ENCODE measurements around the gene JMJD4.

The JMJD4 gene

DNA sequence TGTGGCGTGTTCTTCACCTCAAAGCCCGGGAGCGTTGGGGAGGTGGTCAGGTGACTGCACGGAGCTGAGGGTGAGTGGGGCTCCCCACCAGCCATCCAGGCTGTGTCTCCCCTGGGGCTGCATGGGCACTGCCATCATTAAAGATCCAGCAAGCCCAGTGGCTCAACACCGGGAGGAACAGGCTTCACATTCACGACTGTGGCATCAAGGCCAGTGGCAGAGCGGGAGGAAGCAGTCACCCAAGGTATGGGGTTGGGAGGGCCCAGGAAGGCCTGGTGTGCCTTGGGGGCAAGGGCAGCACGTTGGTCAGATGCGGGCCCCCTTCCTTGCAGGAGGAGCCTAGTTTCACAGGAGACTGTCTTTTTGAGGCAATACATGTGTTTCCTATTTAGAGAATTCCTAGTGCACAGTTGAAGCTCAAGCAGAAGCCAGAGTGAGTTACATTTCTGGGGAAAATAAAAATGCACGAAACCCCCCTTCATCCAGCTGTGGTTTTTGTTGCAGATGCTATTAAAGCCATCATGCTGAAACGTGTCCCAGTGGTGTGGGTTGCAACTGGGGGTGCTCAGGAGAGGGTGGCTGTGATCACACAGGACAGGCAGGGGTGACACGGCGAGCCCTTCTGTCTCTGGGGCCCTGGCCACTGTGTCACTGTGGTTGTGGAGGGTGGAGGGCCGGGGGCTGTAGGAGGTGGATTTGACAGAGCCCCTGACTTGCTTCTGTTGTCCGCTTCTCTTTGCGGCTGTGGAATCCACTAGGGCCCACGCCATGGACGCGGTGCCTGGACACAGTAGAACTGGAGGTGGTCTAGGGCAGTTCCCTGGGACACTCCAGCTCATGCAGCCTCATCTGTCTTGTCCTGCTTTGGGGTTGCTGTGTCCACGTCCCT lies 34.2 kb upstream of the JMJD4 start:
- DNase-seq (ENCODE audit: extremely low read depth in 1 of 2, low read depth in 1 of 2): no peak

DNA sequence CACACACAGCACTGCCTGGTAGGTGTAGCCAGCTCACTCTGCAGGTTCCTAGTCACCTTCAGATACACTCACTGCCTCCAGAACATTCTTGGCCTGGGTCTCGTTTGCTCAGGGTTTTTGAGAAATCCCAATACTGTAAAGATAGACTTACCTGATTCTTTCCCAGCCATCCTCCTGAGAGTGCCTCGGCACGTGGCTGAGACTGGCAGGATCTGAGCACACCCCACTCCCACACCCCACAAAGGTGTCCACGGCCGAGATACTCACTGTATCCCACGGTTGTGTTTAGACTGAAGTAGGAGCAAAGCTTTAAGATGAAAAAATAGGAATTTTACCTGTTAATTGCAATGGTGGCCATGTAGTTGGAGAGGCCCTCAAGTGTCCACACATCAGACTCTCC lies 33.5 kb upstream of the JMJD4 start:
- DNase-seq (ENCODE audit: extremely low read depth in 1 of 2, low read depth in 1 of 2): no peak

DNA sequence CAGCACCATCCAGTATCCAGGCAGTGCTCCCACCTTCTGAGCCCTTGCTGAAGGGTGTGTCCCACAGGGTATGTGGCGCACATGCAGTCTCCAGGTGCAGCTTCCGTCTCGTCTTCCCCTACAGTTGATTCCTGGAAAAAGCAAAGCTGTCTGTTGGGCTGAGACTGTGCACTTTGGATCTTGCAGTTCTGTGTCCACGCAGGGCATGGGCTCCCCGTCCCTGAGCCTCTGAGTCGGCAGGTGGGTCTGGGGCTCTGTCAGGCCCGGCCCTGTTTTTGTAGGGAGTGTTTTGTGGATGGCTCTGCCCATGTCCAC lies 33.0 kb upstream of the JMJD4 start:
- no peak for DNase-seq (ENCODE audit: extremely low read depth in 1 of 2, low read depth in 1 of 2)

DNA sequence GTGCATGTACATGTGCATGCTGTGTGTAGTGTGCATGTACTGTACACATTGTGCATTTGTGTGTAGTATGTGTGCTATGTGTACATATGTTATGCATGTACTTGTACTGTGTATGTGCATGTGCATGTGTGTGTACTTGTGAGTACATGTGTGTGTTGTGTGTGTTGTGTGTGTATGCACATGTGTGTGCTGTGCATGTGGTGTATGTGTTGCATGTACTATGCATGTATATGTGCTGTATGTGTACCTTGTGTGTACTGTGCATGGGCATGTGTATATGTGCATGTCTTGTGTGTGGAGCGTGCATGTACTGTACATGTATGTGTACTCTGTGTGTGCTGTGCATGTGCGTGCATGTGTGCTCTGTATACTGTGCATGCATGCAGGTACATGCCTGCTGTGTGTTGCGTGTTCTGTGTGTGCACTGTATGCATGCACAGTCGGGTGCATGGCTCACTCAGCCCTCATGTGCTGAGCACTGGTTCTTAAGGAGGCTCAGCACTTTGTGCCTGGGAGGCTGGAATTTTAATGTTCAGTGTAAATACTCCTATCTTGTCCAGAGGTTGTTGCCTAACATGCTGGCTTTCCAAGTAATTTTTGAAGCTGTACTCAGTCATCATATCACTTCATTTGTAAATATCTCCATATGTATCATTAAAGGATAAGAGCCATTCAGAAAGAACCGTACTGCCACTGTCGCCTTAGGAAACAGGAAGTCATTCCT lies 32.5 kb upstream of the JMJD4 start:
- no peak for DNase-seq (ENCODE audit: extremely low read depth in 1 of 2, low read depth in 1 of 2)

DNA sequence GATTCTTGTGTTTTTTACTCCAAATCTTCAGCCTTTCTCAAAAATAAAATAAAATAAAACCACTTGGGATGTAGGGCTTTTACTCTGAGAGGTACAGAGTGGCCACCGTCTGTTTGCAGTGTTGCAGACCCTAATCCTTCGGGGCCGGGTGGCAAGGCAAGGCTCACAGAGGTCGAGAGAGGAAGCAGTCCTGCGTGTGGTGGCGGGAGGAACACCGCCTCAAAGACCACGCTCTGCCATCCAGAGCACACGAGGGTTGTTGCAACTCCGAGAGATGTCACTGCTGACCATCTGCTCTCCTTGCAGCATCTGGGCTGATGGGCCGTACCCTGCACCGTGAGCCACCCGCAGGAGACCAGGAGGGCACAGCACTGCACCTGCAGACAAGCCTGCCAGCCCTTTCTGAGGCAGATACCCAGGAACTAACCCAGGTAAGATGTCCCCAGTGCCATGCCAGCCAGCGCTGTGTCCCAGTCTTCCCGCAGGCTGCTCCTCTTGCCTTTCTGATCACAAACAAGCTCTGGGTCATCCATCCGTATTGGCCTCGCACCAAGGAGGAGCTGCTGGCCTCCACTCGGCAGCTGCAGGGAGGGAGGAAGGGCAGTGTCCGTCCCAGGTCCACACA lies 31.7 kb upstream of the JMJD4 start:
- DNase-seq (ENCODE audit: extremely low read depth in 1 of 2, low read depth in 1 of 2): no peak

DNA sequence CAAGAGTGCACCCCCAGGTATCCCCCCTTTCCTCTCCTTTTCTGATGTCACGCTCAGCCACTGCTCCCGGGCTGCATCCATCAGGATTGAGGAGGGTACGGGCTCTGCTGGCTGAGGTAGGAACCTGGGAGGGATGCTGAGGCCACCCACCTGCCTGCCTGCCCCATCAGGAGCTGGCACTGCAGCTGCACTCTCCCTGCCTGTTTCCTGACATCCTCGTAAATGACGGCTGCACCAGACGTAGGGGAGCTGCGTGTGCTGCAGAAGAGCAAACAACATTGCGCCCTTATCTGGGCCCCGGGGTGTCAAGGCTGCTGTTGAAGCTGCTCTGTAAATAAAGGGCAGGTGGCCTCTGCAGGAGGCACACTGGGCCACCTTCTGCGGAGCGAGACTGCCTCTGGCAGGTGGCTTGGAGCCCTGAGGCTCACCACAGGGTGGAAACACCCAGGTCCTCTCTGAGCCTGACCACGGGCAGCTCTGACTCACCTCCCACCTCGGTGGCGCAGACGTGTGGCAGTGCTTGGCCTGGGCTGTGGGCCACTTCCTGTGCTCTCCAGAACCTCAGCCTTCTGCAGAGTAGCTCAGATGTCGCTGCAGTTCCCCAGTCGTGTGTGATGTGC lies 31.0 kb upstream of the JMJD4 start:
- DNase-seq (ENCODE audit: extremely low read depth in 1 of 2, low read depth in 1 of 2): peak; percentile 66 to 75

DNA sequence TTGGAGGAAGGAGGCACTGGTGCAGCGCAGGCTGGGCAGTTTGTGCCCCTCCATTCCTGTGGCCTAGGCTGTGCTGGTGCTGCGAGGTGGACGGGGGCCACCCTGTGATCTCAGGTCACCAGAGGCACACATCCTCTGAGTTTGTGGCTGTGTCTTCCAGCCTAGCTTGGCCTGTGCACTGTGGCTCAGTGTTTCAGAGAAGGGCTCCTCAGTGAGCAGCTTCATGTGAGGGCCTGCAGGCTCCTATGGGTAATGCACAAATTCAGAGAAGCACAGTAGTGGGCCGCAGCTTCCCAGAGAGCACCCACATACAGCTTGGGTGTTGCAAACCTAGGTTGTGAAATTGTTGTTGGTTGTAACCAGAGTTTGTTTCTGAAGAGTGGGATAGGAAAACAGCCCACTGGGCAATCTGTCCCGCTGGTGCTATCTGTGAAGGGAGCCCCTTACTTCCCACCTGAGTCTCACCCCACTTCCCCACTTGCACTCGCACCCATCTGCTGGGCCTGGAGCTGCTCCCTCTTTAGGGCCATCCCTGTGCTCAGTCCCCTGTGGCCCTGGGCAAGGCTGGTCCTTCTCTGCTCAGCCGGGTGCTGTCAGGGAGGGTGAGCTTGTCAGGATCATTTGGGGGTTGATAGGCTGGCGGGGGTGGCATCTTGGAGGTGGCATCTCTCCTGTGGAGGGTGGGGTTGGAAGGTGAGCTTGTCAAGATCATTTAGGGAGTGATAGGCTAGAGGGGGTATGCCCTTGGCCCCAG lies 30.3 kb upstream of the JMJD4 start:
- no peak for DNase-seq (ENCODE audit: extremely low read depth in 1 of 2, low read depth in 1 of 2)

DNA sequence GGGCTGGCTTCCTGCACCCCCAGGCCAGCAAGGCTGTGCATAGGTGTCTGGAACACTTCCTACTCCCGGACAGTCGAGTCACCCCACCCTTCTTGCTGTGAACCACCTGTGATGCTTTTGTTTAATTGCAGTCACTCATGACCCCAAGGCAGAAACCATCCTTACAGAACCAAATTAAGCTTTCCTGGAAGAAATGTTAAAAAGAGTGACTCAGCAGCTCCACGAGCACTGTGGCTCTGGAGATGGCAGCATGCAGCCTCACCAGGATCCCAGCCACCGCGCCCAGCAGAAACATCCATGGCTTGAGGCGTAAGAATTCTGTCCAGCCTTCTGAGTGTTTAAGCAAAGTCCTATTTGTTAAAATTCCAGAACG lies 28.9 kb upstream of the JMJD4 start:
- DNase-seq (ENCODE audit: extremely low read depth in 1 of 2, low read depth in 1 of 2): no peak

DNA sequence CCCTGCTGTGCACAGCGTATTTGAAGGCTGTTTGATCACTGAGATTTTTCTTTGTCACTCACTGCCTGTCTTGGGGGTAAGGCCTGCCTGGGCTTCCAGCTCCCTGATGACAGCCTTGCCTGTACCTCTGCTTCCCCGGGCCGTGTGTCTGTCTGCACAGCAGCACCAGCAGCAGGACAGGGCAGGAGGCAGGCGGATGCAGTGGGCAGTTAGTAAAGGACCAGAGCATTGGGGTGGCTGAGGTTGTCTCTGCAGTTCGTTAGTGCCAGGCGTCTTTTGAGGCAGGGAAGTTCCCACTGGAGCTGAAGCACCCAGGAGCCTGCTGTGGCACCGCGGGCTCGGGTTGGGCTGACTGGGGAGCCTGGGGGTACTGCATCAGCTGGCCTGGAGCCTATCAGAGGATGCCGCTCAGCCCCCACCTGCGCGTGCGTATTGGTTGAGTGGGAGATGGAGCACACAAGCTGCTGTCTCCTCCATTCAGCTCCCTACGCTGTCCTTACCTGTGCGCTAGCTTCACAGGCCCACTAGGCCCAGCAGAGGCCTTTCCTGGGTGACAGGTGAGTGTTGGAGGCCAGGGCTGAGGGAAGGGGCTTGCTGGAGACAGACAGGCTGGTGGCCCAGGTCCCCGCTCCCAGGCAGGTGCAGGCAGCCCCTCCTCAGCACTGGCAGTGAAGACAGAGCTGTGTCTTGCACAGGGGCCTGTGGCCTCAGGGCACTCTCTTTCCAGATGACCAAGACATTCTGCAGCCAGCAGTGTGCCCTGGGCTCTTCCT lies 28.3 kb upstream of the JMJD4 start:
- DNase-seq (ENCODE audit: extremely low read depth in 1 of 2, low read depth in 1 of 2): no peak

DNA sequence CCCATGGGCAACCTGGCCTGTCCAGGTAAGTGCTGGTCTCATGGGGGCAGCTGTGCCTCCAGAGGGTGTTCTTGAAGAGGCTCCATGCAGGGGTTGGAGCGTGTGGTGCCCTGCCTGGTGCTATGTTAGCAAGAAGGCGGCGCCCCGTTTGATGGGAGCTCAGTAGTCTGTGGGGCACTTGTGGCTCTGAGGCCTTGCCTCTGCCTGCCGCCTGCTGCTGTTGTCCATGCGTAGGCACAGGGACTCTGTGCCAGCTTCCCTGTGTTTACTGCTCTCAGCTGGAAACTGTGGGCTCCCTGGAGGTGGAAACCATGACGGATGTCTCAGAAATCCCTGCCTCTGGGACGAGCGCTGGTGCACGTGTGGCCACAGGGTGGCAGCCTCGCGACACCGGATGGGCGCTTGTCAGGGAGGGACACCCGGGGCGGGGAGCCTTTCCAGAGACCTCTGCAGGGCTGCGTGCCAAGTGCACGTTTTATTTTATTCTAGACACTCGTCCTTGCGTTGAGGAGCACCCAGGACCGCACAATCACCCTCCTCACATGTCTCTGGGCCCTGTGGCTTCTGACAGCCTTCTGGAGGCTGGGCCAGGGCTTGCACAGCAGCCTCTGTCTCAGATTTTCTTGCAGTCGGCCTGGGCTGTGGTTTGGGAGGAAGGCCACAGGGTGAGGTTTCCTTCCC lies 27.3 kb upstream of the JMJD4 start:
- DNase-seq (ENCODE audit: extremely low read depth in 1 of 2, low read depth in 1 of 2): peak; percentile 63 to 73

DNA sequence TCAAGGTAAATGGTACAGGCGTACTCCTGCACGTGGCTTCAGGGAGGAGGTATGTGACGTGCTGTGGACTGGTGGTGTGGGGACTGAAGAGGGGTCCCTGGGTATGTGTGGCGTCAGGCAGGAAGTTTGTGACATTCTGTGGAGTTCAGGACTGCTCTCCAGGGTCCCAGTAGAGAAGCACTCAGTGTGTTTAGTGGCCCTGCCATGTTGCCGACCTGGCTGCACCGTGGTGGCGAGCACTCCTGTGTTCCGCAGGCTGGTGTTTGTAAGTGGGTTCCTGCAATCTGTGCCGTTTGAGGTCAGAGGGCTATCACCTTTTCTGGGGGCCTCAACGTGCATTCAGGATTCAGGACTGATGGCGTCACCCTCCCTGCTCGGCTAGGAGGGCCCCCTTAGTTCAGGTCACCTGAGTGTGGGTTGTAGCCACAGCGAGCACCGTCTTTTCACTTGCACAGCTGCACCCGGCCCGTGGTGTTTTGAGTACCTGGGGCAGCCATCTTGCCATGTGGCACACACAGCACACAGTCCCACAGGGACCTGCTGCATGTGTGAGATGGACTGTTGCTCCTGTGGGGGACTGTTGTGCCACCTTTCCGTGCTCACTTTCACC lies 26.6 kb upstream of the JMJD4 start:
- DNase-seq (ENCODE audit: extremely low read depth in 1 of 2, low read depth in 1 of 2): no peak

DNA sequence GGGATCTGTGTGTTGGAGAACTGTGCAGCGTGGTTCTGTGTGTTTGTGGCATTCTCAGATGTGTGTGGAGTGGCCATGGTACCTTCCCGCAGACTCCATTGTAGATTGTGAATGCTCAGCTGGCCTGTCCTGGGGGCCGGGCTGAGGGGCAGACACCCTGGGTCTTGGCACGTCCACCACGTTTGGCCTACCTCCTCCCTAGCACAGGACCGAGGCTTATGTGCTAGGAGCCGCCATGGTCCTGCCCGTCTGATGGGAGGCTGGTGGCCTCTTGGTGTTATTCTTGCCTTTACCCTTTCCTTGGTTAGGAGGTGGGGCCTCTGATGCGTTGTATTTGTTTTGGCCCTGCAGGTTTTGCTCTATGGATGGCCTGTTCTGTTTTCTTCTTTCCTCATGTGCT lies 25.3 kb upstream of the JMJD4 start:
- no peak for DNase-seq (ENCODE audit: extremely low read depth in 1 of 2, low read depth in 1 of 2)

DNA sequence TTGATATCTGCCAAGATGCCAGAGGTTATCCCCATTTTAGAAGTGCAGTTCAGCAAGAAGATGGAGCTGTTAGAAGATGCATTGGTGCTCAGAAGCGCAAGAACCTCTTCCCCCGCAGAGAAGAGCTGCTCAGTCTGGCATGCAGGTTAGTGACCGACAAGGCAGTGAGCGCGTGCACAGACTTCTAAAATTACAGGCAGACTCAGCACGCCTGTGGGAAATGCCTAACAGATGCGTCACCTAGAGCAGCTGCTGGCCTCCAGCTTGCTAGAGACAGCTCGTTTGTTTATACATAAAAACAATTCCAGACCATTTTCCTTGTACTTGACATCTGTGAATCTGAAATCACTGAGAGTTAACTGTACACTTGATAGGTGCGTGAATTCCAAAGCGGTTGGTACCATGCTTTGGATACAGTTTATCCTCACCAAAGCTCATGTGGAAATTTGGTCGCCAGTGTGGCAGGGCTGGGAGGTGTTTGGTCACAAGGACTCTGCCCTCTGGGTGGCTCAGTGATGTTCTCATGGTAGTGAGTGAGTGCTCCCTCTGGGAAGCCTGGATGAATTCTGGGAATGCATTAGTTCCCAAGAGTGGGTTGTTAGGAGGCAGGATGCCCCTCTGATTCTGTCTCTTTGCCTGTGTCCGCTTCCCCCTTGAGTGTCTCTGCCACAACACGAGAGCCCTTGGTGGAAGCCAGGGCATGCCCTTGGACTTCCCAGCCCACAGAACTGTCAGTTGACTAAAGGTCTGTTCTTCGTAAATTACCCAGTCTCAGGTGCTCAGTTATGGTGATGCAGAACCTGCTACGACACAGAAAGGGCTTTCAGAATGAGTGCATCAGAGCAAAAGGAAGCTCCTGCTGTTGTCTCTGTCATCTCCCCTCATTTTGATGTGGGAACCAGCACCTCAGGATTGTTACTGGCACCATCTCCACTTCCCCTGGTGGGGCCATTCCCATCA lies 24.5 kb upstream of the JMJD4 start:
- DNase-seq (ENCODE audit: extremely low read depth in 1 of 2, low read depth in 1 of 2): no peak

DNA sequence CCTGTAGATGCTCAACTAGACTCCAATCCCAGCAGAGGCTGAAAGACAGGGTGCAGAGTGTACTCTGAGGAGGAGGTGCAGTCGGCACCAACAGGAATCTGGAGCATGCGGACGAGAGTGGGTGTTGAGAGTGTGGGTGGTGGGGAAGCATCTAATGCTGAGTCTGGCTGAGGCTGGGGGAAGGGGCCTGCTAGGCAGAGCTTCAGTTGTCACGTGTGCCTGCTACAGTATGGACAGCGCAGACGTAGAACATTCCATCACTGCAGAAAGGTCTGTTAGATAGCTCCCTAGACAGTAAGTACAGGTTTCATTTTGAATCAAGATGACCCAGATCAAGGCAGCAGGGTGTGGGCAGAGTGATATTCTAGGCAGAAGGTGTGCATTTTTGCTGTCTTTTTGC lies 23.3 kb upstream of the JMJD4 start:
- no peak for DNase-seq (ENCODE audit: extremely low read depth in 1 of 2, low read depth in 1 of 2)

DNA sequence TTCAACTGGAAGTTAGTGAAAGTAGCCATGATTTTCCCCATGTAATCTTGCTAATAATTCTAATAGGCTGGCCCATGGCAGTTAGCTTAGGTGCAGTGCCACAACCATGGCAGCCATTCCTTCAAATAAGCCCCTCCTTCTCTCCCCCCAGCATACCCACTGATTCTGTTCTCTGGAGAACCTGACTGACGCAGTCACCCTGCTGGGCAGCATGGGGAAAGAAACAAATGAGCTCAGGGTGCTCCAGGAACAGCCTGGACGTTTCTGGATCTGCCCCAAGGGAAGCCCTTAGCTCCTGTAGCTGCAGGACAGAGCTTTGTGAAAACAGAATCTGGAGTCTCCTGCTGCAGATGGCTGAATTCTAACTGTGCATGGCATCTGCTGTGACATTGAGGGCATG lies 22.7 kb upstream of the JMJD4 start:
- no peak for DNase-seq (ENCODE audit: extremely low read depth in 1 of 2, low read depth in 1 of 2)

DNA sequence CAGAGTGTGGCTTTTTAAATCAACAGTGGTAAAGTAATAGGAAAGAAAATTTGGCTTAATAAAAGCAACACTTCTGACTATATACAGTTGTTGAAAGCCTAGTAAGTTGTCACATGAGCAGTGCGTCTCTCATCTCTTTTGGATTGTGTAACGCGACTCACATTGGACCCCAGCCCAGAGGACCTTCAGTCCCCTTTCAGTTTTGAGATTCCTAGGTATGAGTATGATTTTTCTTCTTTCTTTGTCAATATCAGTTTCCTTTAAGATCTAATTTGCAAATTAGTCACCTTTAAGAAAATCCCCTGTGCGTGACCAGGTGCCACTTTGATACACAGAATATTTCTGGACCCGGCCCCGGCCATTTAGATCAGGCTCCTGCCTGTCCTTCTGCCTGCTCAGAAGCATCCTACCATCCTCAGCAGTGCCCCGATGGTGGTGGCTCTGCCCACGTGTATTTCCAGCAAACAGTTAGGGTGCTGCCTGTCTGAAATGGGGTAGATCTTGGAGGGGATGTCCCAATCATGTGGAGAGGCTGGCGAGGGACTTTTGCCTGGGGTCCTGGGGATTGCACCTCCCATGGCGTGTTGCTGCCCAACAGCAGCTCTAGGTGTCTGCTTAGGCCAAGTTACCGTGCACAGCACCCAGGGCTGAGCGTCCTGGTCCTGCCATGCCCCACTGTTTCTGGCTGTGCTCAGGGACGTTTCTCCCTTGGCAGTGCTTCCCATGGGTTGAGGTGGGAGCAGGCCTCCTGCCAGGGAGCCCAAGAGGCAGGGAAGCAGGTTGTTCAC lies 21.3 kb upstream of the JMJD4 start:
- no peak for DNase-seq (ENCODE audit: extremely low read depth in 1 of 2, low read depth in 1 of 2)

DNA sequence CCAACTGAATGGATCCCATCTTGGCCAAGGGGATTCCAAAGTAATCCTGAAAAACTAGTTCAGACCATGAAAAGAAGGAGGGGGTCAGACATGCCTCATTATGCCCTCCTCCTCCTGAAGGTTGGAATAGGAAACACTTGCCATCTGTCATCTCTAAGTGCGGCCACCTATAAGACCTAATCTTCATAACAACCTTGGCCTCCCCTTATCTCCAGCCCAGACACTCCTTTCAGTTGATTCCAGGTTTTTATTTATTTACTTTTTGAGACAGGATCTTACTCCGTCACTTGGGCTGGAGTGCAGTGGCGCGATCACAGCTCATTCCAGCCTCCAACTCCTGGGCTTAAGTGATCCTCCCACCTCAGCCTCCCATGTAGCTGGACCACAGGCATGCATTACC lies 19.9 kb upstream of the JMJD4 start:
- DNase-seq (ENCODE audit: extremely low read depth in 1 of 2, low read depth in 1 of 2): no peak
